ENCODE results near the gene GCKR. TPM values are rescaled to one million over a fixed set of nuclear protein-coding genes. Genes with fewer than 3 reads are reported as not detected.

The GCKR gene
- total RNA-seq, result under 0.01 and 0.19 TPM in 2 replicates

GRCh38 chr2:27496357-27497287 is at the start of gene GCKR:
GCKR (plus strand) TSS chr2:27496839; CDS start chr2:27496905, 66 bp downstream.

GRCh38 chr2:27489498-27490397 is 6.9 kb upstream of the GCKR start, which contains the start of gene IFT172:
IFT172 (minus strand) TSS chr2:27489743; CDS start chr2:27489653, 90 bp downstream.

GRCh38 chr2:27494944-27495554 is 1.6 kb upstream of the GCKR start, which contains the start of gene FNDC4:
FNDC4 (minus strand) TSS chr2:27495200; CDS start chr2:27494679, 521 bp downstream.

Other genes with a start within 250 kb of the GCKR start
- gene SLC30A3, start 233.8 kb upstream of the GCKR start, total RNA-seq, result 0.81 and 34.7 TPM in 2 replicates
- gene DNAJC5G, start 221.4 kb upstream of the GCKR start, total RNA-seq, result 0.16 and 4.4 TPM in 2 replicates
- 3.1 TPM in 1 of 2 replicates, not detected in the other for gene TRIM54, start 214.4 kb upstream of the GCKR start, total RNA-seq
- gene UCN, start 188.4 kb upstream of the GCKR start, total RNA-seq, result 0.44 and 0.49 TPM in 2 replicates
- gene MPV17, start 173.7 kb upstream of the GCKR start, total RNA-seq, result 32.4 and 55.7 TPM in 2 replicates
- gene GTF3C2, start 140.1 kb upstream of the GCKR start, total RNA-seq, result 18.3 and 38.1 TPM in 2 replicates
- gene EIF2B4, start 126.5 kb upstream of the GCKR start, total RNA-seq, result 22.7 and 28.9 TPM in 2 replicates
- 99.7 and 119 TPM in 2 replicates for gene SNX17, start 126.2 kb upstream of the GCKR start, total RNA-seq
- 5.2 and 9.3 TPM in 2 replicates for gene ZNF513, start 116.1 kb upstream of the GCKR start, total RNA-seq
- gene PPM1G, start 87.2 kb upstream of the GCKR start, total RNA-seq, result 113 and 147 TPM in 2 replicates
- gene NRBP1, start 68.2 kb upstream of the GCKR start, total RNA-seq, result 87.1 and 120 TPM in 2 replicates
- 0.44 and 0.49 TPM in 2 replicates for gene KRTCAP3, start 54.5 kb upstream of the GCKR start, total RNA-seq
- gene IFT172, start 7.1 kb upstream of the GCKR start, total RNA-seq, result 12.0 and 20.0 TPM in 2 replicates
- 11.6 and 14.6 TPM in 2 replicates for gene FNDC4, start 1.6 kb upstream of the GCKR start, total RNA-seq
- 11.2 and 26.9 TPM in 2 replicates for gene ZNF512, start 86.2 kb downstream of the GCKR start, total RNA-seq
- 1.8 and 2.6 TPM in 2 replicates for gene CCDC121, start 132.2 kb downstream of the GCKR start, total RNA-seq
- gene GPN1, start 132.2 kb downstream of the GCKR start, total RNA-seq, result 30.9 and 43.2 TPM in 2 replicates
- 9.9 and 20.3 TPM in 2 replicates for gene SUPT7L, start 166.8 kb downstream of the GCKR start, total RNA-seq
- gene SLC4A1AP, start 167.1 kb downstream of the GCKR start, total RNA-seq, result 19.9 and 25.7 TPM in 2 replicates

All from bladder microvascular endothelial cell (primary cell).